Natural killer cell (primary cell): ENCODE measurements around the gene PEX5L. TPM values are rescaled to one million over a fixed set of nuclear protein-coding genes. Genes with fewer than 3 reads are reported as not detected.
"Not testable (repeated sequence)": the region's sequence is repeated elsewhere in the genome, so short reads cannot be mapped to it uniquely, and the experiment has no call there.

Source experiments
- ATAC-seq, 3 donors: fragments of 150-1000 bp in 2 of 3; fragments of 200-7000 bp in 1 of 3; cut with Tn5 transposase; 1 replicate in 1 of 3; 2 replicates in 2 of 3; pipeline ENCODE4 v1.10.0; 2021; ENCODE audit warnings: mild to moderate bottlenecking in 2 of 3, moderate library complexity in 2 of 3
- DNase-seq, 2 donors: peaks; one replicate each; pipeline versions ENCODE4 v3.0.0 to v3.0.0-alpha.2; 2013 to 2021; ENCODE audit warnings: mixed read lengths in 1 of 2
- H3K27ac ChIP-seq: one replicate; pipeline ENCODE4 v1.5.1; 2013; ENCODE audit warnings: mild to moderate bottlenecking, low read length
- H3K27me3 ChIP-seq: one replicate; pipeline ENCODE4 v1.6.1; 2013; ENCODE audit warnings: low read length; ENCODE audit not compliant: control insufficient read depth, insufficient read depth
- H3K36me3 ChIP-seq: one replicate; pipeline ENCODE4 v1.6.1; 2013; ENCODE audit warnings: low read length; ENCODE audit not compliant: control insufficient read depth, insufficient read depth
- H3K4me1 ChIP-seq: one replicate; pipeline ENCODE4 v1.6.1; 2013; ENCODE audit warnings: low read length; ENCODE audit not compliant: control insufficient read depth, insufficient read depth
- H3K4me3 ChIP-seq: one replicate; pipeline ENCODE4 v1.5.1; 2013; ENCODE audit warnings: low read length
- H3K9me3 ChIP-seq: one replicate; pipeline ENCODE4 v1.6.1; 2013; ENCODE audit warnings: low read length; ENCODE audit not compliant: control insufficient read depth, insufficient read depth
- H3K27ac Mint-ChIP-seq, 2 donors: one replicate each; pipeline ENCODE4 v1.8.0; 2022; ENCODE audit warnings: mild to moderate bottlenecking in 2 of 2, mixed read lengths in 2 of 2, moderate library complexity in 1 of 2
- H3K27me3 Mint-ChIP-seq, 2 donors: one replicate each; pipeline ENCODE4 v1.8.0; 2022; ENCODE audit warnings: low read depth in 2 of 2, mixed read lengths in 2 of 2
- H3K36me3 Mint-ChIP-seq: one replicate; pipeline ENCODE4 v1.8.0; 2022; ENCODE audit warnings: mixed read lengths
- H3K4me1 Mint-ChIP-seq, 2 donors: one replicate each; pipeline ENCODE4 v1.8.0; 2022; ENCODE audit warnings: mixed read lengths in 2 of 2
- H3K4me3 Mint-ChIP-seq: one replicate; pipeline ENCODE4 v1.8.0; 2022; ENCODE audit warnings: mild to moderate bottlenecking, moderate library complexity, mixed read lengths
- H3K9me3 Mint-ChIP-seq, 2 donors: one replicate each; pipeline ENCODE4 v1.8.0; 2022; ENCODE audit warnings: mixed read lengths in 2 of 2
- CTCF ChIP-seq: fragments of 200-600 bp; IDR thresholded peaks from one replicate; pipeline ENCODE4 v1.8.0; 2022; ENCODE audit warnings: antibody characterized with exemption
- WGBS: methylation state at CpG from one replicate; pipeline ENCODE4 v1.1.7; 2013; ENCODE audit warnings: missing lambda C conversion rate; ENCODE audit not compliant: insufficient coverage; 5-methylcytosine and 5-hydroxymethylcytosine counted together
- intact Hi-C: fragments of 100-400 bp; cut with micrococcal nuclease; formaldehyde crosslinking; loops from one replicate; pipeline ENCODE4 v1.14.2; 2022
- total RNA-seq, 4 donors: library from RNA; stranded (reverse); fragments of 120-200 nt in 1 of 4; gene quantifications; one replicate each; pipeline versions ENCODE4 v1.2.3 to v1.2.4, GENCODE V29; 2013 to 2022

The PEX5L gene
- total RNA-seq, 3 donors from 2014 or later (not counting 1 experiment from before 2014, with no cell fraction given), result not detected

- Histone ChIP-seq H3K36me3 (no peaks in the 10 kb centered on the region), H3K9me3 (peaks cover 8% of the 10 kb centered on the region), H3K4me1 (no peaks in the 10 kb centered on the region), H3K27me3 (no peaks in the 10 kb centered on the region), H3K27ac (no peak overlapping the region), H3K4me3 (no peak overlapping the region)
- Mint-ChIP-seq H3K4me1 (no peaks in the 10 kb centered on the region), H3K27me3 (no peaks in the 10 kb centered on the region), H3K9me3 (no peaks in the 10 kb centered on the region), H3K36me3 (peaks cover 7% of the 10 kb centered on the region), H3K27ac (no peak overlapping the region), H3K4me3 (no peak overlapping the region)
- DNase-seq (no peak), ATAC-seq (no peak)
- no peak for TF ChIP-seq CTCF
- intact Hi-C loops, result no loop called here
- no CpG with 5 or more reads among the region's 3 CpGs for WGBS
These were observed 24.8 kb downstream of the PEX5L start for GRCh38 chr3:180011927-180012326.

- H3K4me3 ChIP-seq, H3K4me1 ChIP-seq, H3K27ac Mint-ChIP-seq, DNase-seq, H3K9me3 Mint-ChIP-seq, H3K9me3 ChIP-seq, H3K27me3 Mint-ChIP-seq, H3K4me1 Mint-ChIP-seq, H3K27me3 ChIP-seq, H3K27ac ChIP-seq, intact Hi-C loops, H3K36me3 ChIP-seq, ATAC-seq, H3K4me3 Mint-ChIP-seq, H3K36me3 Mint-ChIP-seq: not testable (repeated sequence)
- 94% methylated on average over 3 of the region's 3 CpGs for WGBS
These were observed 28.4 kb downstream of the PEX5L start for GRCh38 chr3:180008318-180008717.

GRCh38 chr3:180004542-180004941, 32.2 kb downstream of the PEX5L start:
- H3K9me3 ChIP-seq, result peaks cover 8% of the 10 kb centered on the region
- no peaks in the 10 kb centered on the region for H3K27me3 ChIP-seq
- DNase-seq (no peak), ATAC-seq (no peak)
- TF ChIP-seq CTCF, result no peak
- H3K4me3 ChIP-seq, result no peak overlapping the region
- H3K4me1 ChIP-seq, result no peaks in the 10 kb centered on the region
- H3K27me3 Mint-ChIP-seq, result no peaks in the 10 kb centered on the region
- no peaks in the 10 kb centered on the region for H3K4me1 Mint-ChIP-seq
- no peak overlapping the region for H3K4me3 Mint-ChIP-seq
- H3K36me3 Mint-ChIP-seq, result peaks cover 7% of the 10 kb centered on the region
- peaks cover 0 to 4% of the 10 kb centered on the region in 2 donors for H3K9me3 Mint-ChIP-seq
- H3K27ac ChIP-seq, result no peak overlapping the region
- H3K27ac Mint-ChIP-seq, result no peak overlapping the region
- no peaks in the 10 kb centered on the region for H3K36me3 ChIP-seq
- 50% methylated on average over 1 of the region's 2 CpGs for WGBS
- intact Hi-C loops, result no loop called here

GRCh38 chr3:180002006-180002405, 34.7 kb downstream of the PEX5L start:
- no peak overlapping the region for H3K4me3 ChIP-seq
- WGBS, result 60% methylated on average over 1 of the region's 2 CpGs
- H3K9me3 ChIP-seq, result no peaks in the 10 kb centered on the region
- no peak overlapping the region for H3K27ac ChIP-seq
- Mint-ChIP-seq H3K27ac (no peak overlapping the region), H3K4me1 (no peaks in the 10 kb centered on the region), H3K9me3 (peaks cover 0 to 4% of the 10 kb centered on the region in 2 donors), H3K27me3 (no peaks in the 10 kb centered on the region), H3K36me3 (no peaks in the 10 kb centered on the region), H3K4me3 (no peak overlapping the region)
- no peak for DNase-seq
- ATAC-seq, result no peak
- no peaks in the 10 kb centered on the region for H3K36me3 ChIP-seq
- no peaks in the 10 kb centered on the region for H3K27me3 ChIP-seq
- H3K4me1 ChIP-seq, result no peaks in the 10 kb centered on the region
- TF ChIP-seq CTCF, result no peak
- intact Hi-C loops, result no loop called here
